ENCODE data around the gene ADGRG7. TPM values are rescaled to one million over a fixed set of nuclear protein-coding genes. Genes with fewer than 3 reads are reported as not detected.

Gene ADGRG7
- total and polyA plus RNA-seq, 4 donors, result 2.1 to 65.5 (median 13.7) TPM

GRCh38 chr3:100645913-100646312 is 36.5 kb downstream of the ADGRG7 start:
- H3K27ac ChIP-seq (ENCODE audit: low read depth in 1 of 2, low read length in 2 of 2), result no peak overlapping the region
- H3K27me3 ChIP-seq (ENCODE audit: control insufficient read depth in 4 of 4, insufficient read depth in 4 of 4, low read length in 3 of 4), result no peaks in the 10 kb centered on the region
- H3K36me3 ChIP-seq (ENCODE audit: control insufficient read depth in 4 of 4, insufficient read depth in 3 of 4, low read depth in 1 of 4, low read length in 3 of 4), result peaks cover 0 to 23% (median 5%) of the 10 kb centered on the region in 4 donors
- H3K9ac ChIP-seq (ENCODE audit: low read depth in 1 of 2, low read length in 2 of 2), result no peak overlapping the region
- TF ChIP-seq NR2F2 (IDR thresholded peaks at IDR 0.05) (no peak), HNF4G (IDR thresholded peaks at IDR 0.05) (no peak), EGR1 (IDR thresholded peaks at IDR 0.05; ENCODE audit: low read depth in 2 of 2) (no peak), MAX (IDR thresholded peaks at IDR 0.05) (no peak), HNF4A (conservative IDR thresholded peaks at IDR 0.05) (peak; percentile 63), REST (IDR thresholded peaks at IDR 0.05) (no peak)
- WGBS, result 77% methylated on average over 3 of the region's 3 CpGs
- H3K9me3 ChIP-seq (ENCODE audit: control insufficient read depth in 4 of 4, low read length in 3 of 4), result no peaks in the 10 kb centered on the region
- DNase-seq (ENCODE audit: low spot score), result no peak
- no peak overlapping the region for H3K4me3 ChIP-seq (ENCODE audit: low read depth in 1 of 3, low read length in 3 of 3)
- peaks cover 0 to 13% (median under 1%) of the 10 kb centered on the region in 4 donors for H3K4me1 ChIP-seq (ENCODE audit: control insufficient read depth in 4 of 4, insufficient read depth in 4 of 4, low read length in 3 of 4)

- Histone ChIP-seq H3K9me3 (ENCODE audit: control insufficient read depth in 4 of 4, low read length in 3 of 4) (no peaks in the 10 kb centered on the region), H3K27ac (ENCODE audit: low read depth in 1 of 2, low read length in 2 of 2) (no peak overlapping the region), H3K4me3 (ENCODE audit: low read depth in 1 of 3, low read length in 3 of 3) (no peak overlapping the region), H3K4me1 (ENCODE audit: control insufficient read depth in 4 of 4, insufficient read depth in 4 of 4, low read length in 3 of 4) (peaks cover 0 to 13% (median 0%) of the 10 kb centered on the region in 4 donors), H3K9ac (ENCODE audit: low read depth in 1 of 2, low read length in 2 of 2) (no peak overlapping the region), H3K36me3 (ENCODE audit: control insufficient read depth in 4 of 4, insufficient read depth in 3 of 4, low read depth in 1 of 4, low read length in 3 of 4) (peaks cover 0 to 23% (median 5%) of the 10 kb centered on the region in 4 donors), H3K27me3 (ENCODE audit: control insufficient read depth in 4 of 4, insufficient read depth in 4 of 4, low read length in 3 of 4) (no peaks in the 10 kb centered on the region)
- no peak for DNase-seq (ENCODE audit: low spot score)
- WGBS, result 80% methylated on average over 3 of the region's 3 CpGs
- TF ChIP-seq NR2F2 (IDR thresholded peaks at IDR 0.05) (no peak), GABPA (IDR thresholded peaks at IDR 0.05 in 1 of 2, conservative IDR thresholded peaks at IDR 0.05 in 1 of 2) (no peak), RAD21 (IDR thresholded peaks at IDR 0.05) (no peak), HNF4A (conservative IDR thresholded peaks at IDR 0.05) (no peak), FOXA2 (IDR thresholded peaks at IDR 0.05) (no peak), JUND (IDR thresholded peaks at IDR 0.05) (no peak), FOXA1 (IDR thresholded peaks at IDR 0.05) (no peak)
These were observed 37.8 kb downstream of the ADGRG7 start for GRCh38 chr3:100647171-100647570.

GRCh38 chr3:100647657-100648056 is 38.3 kb downstream of the ADGRG7 start:
- Histone ChIP-seq H3K9me3 (ENCODE audit: control insufficient read depth in 4 of 4, low read length in 3 of 4) (no peaks in the 10 kb centered on the region), H3K9ac (ENCODE audit: low read depth in 1 of 2, low read length in 2 of 2) (no peak overlapping the region), H3K27me3 (ENCODE audit: control insufficient read depth in 4 of 4, insufficient read depth in 4 of 4, low read length in 3 of 4) (no peaks in the 10 kb centered on the region), H3K36me3 (ENCODE audit: control insufficient read depth in 4 of 4, insufficient read depth in 3 of 4, low read depth in 1 of 4, low read length in 3 of 4) (peaks cover 0 to 23% (median 5%) of the 10 kb centered on the region in 4 donors), H3K4me1 (ENCODE audit: control insufficient read depth in 4 of 4, insufficient read depth in 4 of 4, low read length in 3 of 4) (peaks cover 0 to 13% (median 0%) of the 10 kb centered on the region in 4 donors), H3K27ac (ENCODE audit: low read depth in 1 of 2, low read length in 2 of 2) (no peak overlapping the region), H3K4me3 (ENCODE audit: low read depth in 1 of 3, low read length in 3 of 3) (no peak overlapping the region)
- DNase-seq (ENCODE audit: low spot score), result no peak
- 95% methylated on average over 1 of the region's 1 CpG for WGBS
- TF ChIP-seq GABPA (IDR thresholded peaks at IDR 0.05 in 1 of 2, conservative IDR thresholded peaks at IDR 0.05 in 1 of 2) (no peak), REST (IDR thresholded peaks at IDR 0.05) (no peak), NR2F2 (IDR thresholded peaks at IDR 0.05) (no peak), JUND (IDR thresholded peaks at IDR 0.05) (no peak)

Measured in liver (tissue), 9 donors.